ENCODE data around the gene ADAMTS17.

GRCh38 chr15:100226107-100226506, 115.7 kb downstream of the ADAMTS17 start:
- TF ChIP-seq CTCF (IDR thresholded peaks at IDR 0.05; ENCODE audit: borderline replicate concordance, extremely low read depth, low read length, poor library complexity, severe bottlenecking) (no peak), EZH2 (IDR thresholded peaks at IDR 0.05; ENCODE audit: borderline replicate concordance, low read depth, low read length, severe bottlenecking) (no peak)
